GM12878 (cell line): ENCODE results near the gene RHOT1. TPM values are rescaled to one million over a fixed set of nuclear protein-coding genes. Genes with fewer than 3 reads are reported as not detected.

Experiments used
- ATAC-seq: fragments of 200-7000 bp; cut with Tn5 transposase; 3 replicates; pipeline ENCODE4 v1.9.1; 2020; ENCODE audit warnings: mild to moderate bottlenecking, moderate library complexity
- BruUV-seq: library from RNA; stranded (reverse); fragments of 400-500 nt; replicated peaks from 2 replicates; lab custom pipeline; 2021; lab: Mats Ljungman, UMichigan
- CTCF ChIA-PET: fragments of 300-600 bp; sonication (Branson Sonifier 250); formaldehyde crosslinking; extraction: SDS; loops from one replicate; lab custom pipeline; 2021; ENCODE audit warnings: inconsistent platforms; lab: Yijun Ruan, JAX
- POLR2A ChIA-PET: fragments of 350-600 bp; formaldehyde crosslinking; extraction: SDS; loops from one replicate; lab custom pipeline; 2021; ENCODE audit warnings: inconsistent platforms; lab: Charles Lee
- RAD21 ChIA-PET: fragments of 300-600 bp; sonication (Branson Sonifier 250); formaldehyde crosslinking; loops from one replicate; lab custom pipeline; 2023; ENCODE audit warnings: antibody characterized with exemption; ENCODE audit not compliant: unreplicated experiment; lab: Charles Lee
- SMC1A ChIA-PET: fragments of 300-600 bp; sonication (Branson Sonifier 250); formaldehyde crosslinking; loops from one replicate; lab custom pipeline; 2023; ENCODE audit not compliant: unreplicated experiment, uncharacterized antibody; lab: Charles Lee
- DNase-seq: peaks from one replicate; pipeline ENCODE4 v3.0.0-alpha.2; 2011; ENCODE audit warnings: low read depth, low spot score
- FAIRE-seq: peaks from 3 replicates; lab custom pipeline; 2011; peaks lifted over from hg19 to GRCh38; lab: Jason Lieb, UNC
- H2AFZ ChIP-seq: 2 replicates; pipeline ENCODE4 v1.6.0; 2011; ENCODE audit warnings: low read depth, low read length, control low read depth; ENCODE audit not compliant: control insufficient read depth
- H3K27ac ChIP-seq: 2 replicates; pipeline ENCODE4 v1.5.1; 2011; ENCODE audit warnings: control low read depth; ENCODE audit not compliant: control insufficient read depth, insufficient read depth
- H3K27me3 ChIP-seq, 2 experiments: replicated peaks in 1 of 2; 2 replicates each; pipeline versions ENCODE4 v1.6.0 to v1.6.1; 2011; ENCODE audit warnings: low read length in 1 of 2; ENCODE audit not compliant: control insufficient read depth in 2 of 2, insufficient read depth in 2 of 2
- H3K36me3 ChIP-seq, 2 experiments: 2 replicates each; pipeline ENCODE4 v1.5.1; 2011; ENCODE audit warnings: low read length in 1 of 2; ENCODE audit not compliant: control insufficient read depth in 2 of 2, insufficient read depth in 2 of 2
- H3K4me1 ChIP-seq: 2 replicates; pipeline ENCODE4 v1.6.1; 2011; ENCODE audit warnings: mild to moderate bottlenecking, low read length, moderate library complexity, mixed read lengths; ENCODE audit not compliant: control insufficient read depth, insufficient read depth
- H3K4me2 ChIP-seq: 2 replicates; pipeline ENCODE4 v1.6.0; 2011; ENCODE audit warnings: control low read depth; ENCODE audit not compliant: control insufficient read depth, insufficient read depth
- H3K4me3 ChIP-seq: fragments of 200-600 bp; sonication (generic); 2 replicates; pipeline ENCODE4 v1.5.1; 2016
- H3K79me2 ChIP-seq: 2 replicates; pipeline ENCODE4 v1.6.0; 2011; ENCODE audit warnings: low read length; ENCODE audit not compliant: control insufficient read depth, insufficient read depth
- H3K9ac ChIP-seq: 2 replicates; pipeline ENCODE4 v1.8.0; 2011; ENCODE audit warnings: low read length, control low read depth, mixed read lengths; ENCODE audit not compliant: control insufficient read depth, insufficient read depth
- H3K9me3 ChIP-seq: replicated peaks from 3 replicates; pipeline ENCODE4 v1.5.1; 2011; ENCODE audit warnings: mild to moderate bottlenecking, low read length; ENCODE audit not compliant: control insufficient read depth, insufficient read depth
- H4K20me1 ChIP-seq: 2 replicates; pipeline ENCODE4 v1.6.0; 2011; ENCODE audit not compliant: control insufficient read depth, insufficient read depth
- BCL11A ChIP-seq: IDR thresholded peaks from 2 replicates; pipeline ENCODE4 v1.6.1; 2011; ENCODE audit warnings: low read depth, low read length
- EP300 ChIP-seq, 2 experiments: fragments of 150-350 bp in 1 of 2; IDR thresholded peaks; 2 replicates each; pipeline ENCODE4 v1.6.1; 2011 to 2012; ENCODE audit warnings: low read depth in 2 of 2, low read length in 2 of 2, borderline replicate concordance in 1 of 2, improper control_type of control experiment in 1 of 2, inconsistent platforms in 1 of 2; ENCODE audit not compliant: control insufficient read depth in 1 of 2
- ETV6 ChIP-seq, 2 experiments: fragments of 450-650 bp in 1 of 2; IDR thresholded peaks in 1 of 2; conservative IDR thresholded peaks in 1 of 2; 2 replicates each; pipeline ENCODE4 v1.6.1; 2014; ENCODE audit warnings: antibody characterized with exemption in 1 of 2, borderline replicate concordance in 1 of 2, low read depth in 1 of 2, mild to moderate bottlenecking in 1 of 2, moderate library complexity in 1 of 2
- EZH2 ChIP-seq: IDR thresholded peaks from 2 replicates; pipeline ENCODE4 v1.6.1; 2012; ENCODE audit warnings: low read depth, mild to moderate bottlenecking, control low read depth, inconsistent platforms, low read length, borderline replicate concordance; ENCODE audit not compliant: control insufficient read depth
- IKZF2 ChIP-seq, 2 experiments: fragments of 450-650 bp; IDR thresholded peaks; 2 replicates each; pipeline ENCODE4 v1.6.1; 2017; ENCODE audit warnings: mild to moderate bottlenecking in 2 of 2, moderate library complexity in 2 of 2
- PAX5 ChIP-seq: IDR thresholded peaks from 2 replicates; pipeline ENCODE4 v1.6.1; 2011; ENCODE audit warnings: low read depth, low read length, borderline replicate concordance
- SPI1 ChIP-seq: IDR thresholded peaks from 2 replicates; pipeline ENCODE4 v1.6.1; 2011; ENCODE audit warnings: low read depth, mild to moderate bottlenecking, low read length, moderate library complexity, borderline replicate concordance; ENCODE audit not compliant: insufficient read depth
- TARDBP ChIP-seq: IDR thresholded peaks from 2 replicates; pipeline ENCODE4 v1.6.1; 2016; ENCODE audit warnings: borderline replicate concordance
- ZNF24 ChIP-seq: fragments of 450-650 bp; IDR thresholded peaks from 2 replicates; pipeline ENCODE4 v1.6.1; 2017; ENCODE audit warnings: antibody characterized with exemption, mild to moderate bottlenecking
- whole genome bisulfite sequencing: methylation state at CpG from one replicate; pipeline ENCODE4 v1.1.6; 2016; ENCODE audit warnings: low lambda C conversion rate; ENCODE audit not compliant: insufficient replicate concordance, insufficient coverage; ENCODE audit errors: missing lambda C conversion rate; 5-methylcytosine and 5-hydroxymethylcytosine counted together
- in situ Hi-C: fragments of 300-500 bp; cut with MboI; formaldehyde crosslinking; loops from 9 replicates; pipeline ENCODE4 v1.14.3; 2018; ENCODE audit warnings: mixed read lengths
- intact Hi-C: fragments of 100-400 bp; cut with micrococcal nuclease; formaldehyde crosslinking; loops from one replicate; pipeline ENCODE4 v1.14.2; 2022; ENCODE audit not compliant: unreplicated experiment
- polyA plus RNA-seq, 11 experiments: library from polyadenylated mRNA; depleted of rRNA in 4 of 11; unstranded in 6 of 11; stranded (reverse) in 5 of 11; fragments of >200 nt; fragmentation: Nextera tagmentation in 4 of 11; fragmentation: Illumina TruSeq in 1 of 11; extraction: Ambion mirVana in 4 of 11; extraction: Trizol in 1 of 11; gene quantifications; 1 replicate in 1 of 11; 2 replicates in 10 of 11; pipeline versions ENCODE4 v1.2.1 to v1.2.3, GENCODE V29; 2011 to 2016; ENCODE audit warnings: inconsistent platforms in 2 of 11, missing spikeins in 2 of 11, low read depth in 1 of 11
- total RNA-seq, 4 experiments: library from RNA; depleted of rRNA in 3 of 4; stranded (reverse); fragments of >200 nt in 3 of 4; fragmentation: Illumina TruSeq in 1 of 4; extraction: Trizol in 1 of 4; gene quantifications; 2 replicates each; pipeline versions ENCODE4 v1.2.1 to v1.2.3, GENCODE V29; 2013 to 2021
- TF ChIP-seq, protein P1 (sequence below): IDR thresholded peaks from 2 replicates; pipeline ENCODE4 v1.6.1; 2011; ENCODE audit warnings: borderline replicate concordance, low read depth, mild to moderate bottlenecking, moderate library complexity, mixed read lengths, low read length; ENCODE audit not compliant: insufficient read depth; ENCODE audit errors: extremely low read length
- TF ChIP-seq, protein P2 (sequence below): IDR thresholded peaks from 2 replicates; pipeline ENCODE4 v1.6.1; 2011; ENCODE audit warnings: mild to moderate bottlenecking, low read depth, low read length, moderate library complexity; ENCODE audit not compliant: insufficient replicate concordance
- TF ChIP-seq, protein P3 (sequence below): fragments of 450-650 bp; IDR thresholded peaks from 2 replicates; pipeline ENCODE4 v1.6.1; 2017; ENCODE audit warnings: mild to moderate bottlenecking, moderate library complexity
- TF ChIP-seq, protein P4 (sequence below): fragments of 150-350 bp; IDR thresholded peaks from 2 replicates; pipeline ENCODE4 v1.6.1; 2014; ENCODE audit warnings: mild to moderate bottlenecking, low read depth, low read length

Gene RHOT1
- total and polyA plus RNA-seq, 10 of the 15 experiments (the other 5 are each of a cell fraction or from before 2014, with no cell fraction given) = 13.3 to 68.2 (median 22.8) TPM

DNA sequence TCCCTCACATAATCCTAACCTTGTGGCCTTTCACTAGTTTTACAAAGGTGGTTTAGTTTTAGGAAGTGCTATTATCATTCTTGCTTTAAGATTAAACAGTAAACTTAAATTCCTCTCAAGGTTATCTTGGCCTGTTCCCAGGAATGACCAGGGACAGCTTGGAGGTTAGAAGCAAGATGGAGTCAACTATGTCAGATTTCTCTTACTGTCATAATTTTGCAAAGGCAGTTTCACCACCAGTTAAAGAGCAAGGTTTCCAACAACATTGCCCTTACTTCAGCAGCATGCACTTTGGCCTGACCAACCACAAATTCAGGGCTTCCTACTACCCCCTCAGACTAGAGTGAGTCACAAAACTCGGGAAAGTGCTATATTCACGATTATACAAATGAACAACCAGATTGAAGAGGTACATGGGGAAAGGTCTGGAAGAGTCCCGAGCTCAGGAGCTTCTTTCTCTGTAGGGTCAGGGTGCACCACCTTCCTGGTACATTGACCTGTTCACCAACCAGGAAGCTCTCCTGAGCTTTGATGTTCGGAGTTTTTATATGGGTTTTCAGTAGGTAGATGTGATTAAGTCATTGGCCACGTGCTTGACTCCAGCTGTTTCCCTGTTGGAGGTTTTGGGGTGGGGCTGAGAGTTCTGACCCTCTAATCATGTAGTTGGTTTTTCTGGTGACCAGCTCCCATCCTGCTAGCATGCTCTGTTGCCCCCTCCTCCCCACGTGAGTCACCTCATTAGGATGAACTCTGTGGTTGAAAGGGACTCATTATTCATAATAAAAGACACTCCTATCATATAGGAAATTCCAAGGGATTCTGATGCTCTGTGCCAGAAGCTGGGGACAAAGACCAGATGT lies 19.4 kb downstream of the RHOT1 start:
- Histone ChIP-seq H3K4me2 (no peak overlapping the region), H4K20me1 (no peaks in the 10 kb centered on the region; the same call in 1 of the 2 replicates), H3K79me2 (no peaks in the 10 kb centered on the region), H3K4me3 (no peak overlapping the region), H3K36me3 (peaks cover 0 to 7% of the 10 kb centered on the region in 2 experiments; a peak in 3 of 4 replicates), H3K9ac (no peak overlapping the region), H2AFZ (no peak overlapping the region), H3K9me3 (peaks cover 5% of the 10 kb centered on the region; the same call in 2 of the 3 replicates), H3K4me1 (no peaks in the 10 kb centered on the region), H3K27me3 (no peaks in the 10 kb centered on the region), H3K27ac (no peak overlapping the region)
- ATAC-seq = no peak
- no peak for DNase-seq
- ChIA-PET RAD21 (no interaction called here), POLR2A (interaction anchor here (0.6 kb wide), 1 partner anchor 926 kb away, joined by 3 read pairs; no protein-coding TSS in a partner anchor), CTCF (no interaction called here), SMC1A (interaction anchor here (0.6 to 1.0 kb wide), 2 partner anchors 21 to 65 kb away, joined by 3 to 4 read pairs; no protein-coding TSS in a partner anchor)
- WGBS = 62% methylated on average over 6 of the region's 6 CpGs
- intact Hi-C loops (no loop called here), in situ Hi-C loops (no loop called here)
- no TSS peak for BruUV-seq
- FAIRE-seq = no peak
- no peak for TF ChIP-seq TARDBP
- TF ChIP-seq BCL11A = no peak
- TF ChIP-seq PAX5 = no peak
- TF ChIP-seq, protein P1, sequence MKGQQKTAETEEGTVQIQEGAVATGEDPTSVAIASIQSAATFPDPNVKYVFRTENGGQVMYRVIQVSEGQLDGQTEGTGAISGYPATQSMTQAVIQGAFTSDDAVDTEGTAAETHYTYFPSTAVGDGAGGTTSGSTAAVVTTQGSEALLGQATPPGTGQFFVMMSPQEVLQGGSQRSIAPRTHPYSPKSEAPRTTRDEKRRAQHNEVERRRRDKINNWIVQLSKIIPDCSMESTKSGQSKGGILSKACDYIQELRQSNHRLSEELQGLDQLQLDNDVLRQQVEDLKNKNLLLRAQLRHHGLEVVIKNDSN = no peak
- no peak for TF ChIP-seq EP300 (IDR thresholded peaks at IDR 0.05; ENCODE audit: borderline replicate concordance in 1 of 2, control insufficient read depth in 1 of 2, low read depth in 2 of 2, low read length in 2 of 2)
- TF ChIP-seq, protein P2, sequence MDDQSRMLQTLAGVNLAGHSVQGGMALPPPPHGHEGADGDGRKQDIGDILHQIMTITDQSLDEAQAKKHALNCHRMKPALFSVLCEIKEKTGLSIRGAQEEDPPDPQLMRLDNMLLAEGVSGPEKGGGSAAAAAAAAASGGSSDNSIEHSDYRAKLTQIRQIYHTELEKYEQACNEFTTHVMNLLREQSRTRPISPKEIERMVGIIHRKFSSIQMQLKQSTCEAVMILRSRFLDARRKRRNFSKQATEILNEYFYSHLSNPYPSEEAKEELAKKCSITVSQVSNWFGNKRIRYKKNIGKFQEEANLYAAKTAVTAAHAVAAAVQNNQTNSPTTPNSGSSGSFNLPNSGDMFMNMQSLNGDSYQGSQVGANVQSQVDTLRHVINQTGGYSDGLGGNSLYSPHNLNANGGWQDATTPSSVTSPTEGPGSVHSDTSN = no peak
- no peak for TF ChIP-seq SPI1
- TF ChIP-seq, protein P3, sequence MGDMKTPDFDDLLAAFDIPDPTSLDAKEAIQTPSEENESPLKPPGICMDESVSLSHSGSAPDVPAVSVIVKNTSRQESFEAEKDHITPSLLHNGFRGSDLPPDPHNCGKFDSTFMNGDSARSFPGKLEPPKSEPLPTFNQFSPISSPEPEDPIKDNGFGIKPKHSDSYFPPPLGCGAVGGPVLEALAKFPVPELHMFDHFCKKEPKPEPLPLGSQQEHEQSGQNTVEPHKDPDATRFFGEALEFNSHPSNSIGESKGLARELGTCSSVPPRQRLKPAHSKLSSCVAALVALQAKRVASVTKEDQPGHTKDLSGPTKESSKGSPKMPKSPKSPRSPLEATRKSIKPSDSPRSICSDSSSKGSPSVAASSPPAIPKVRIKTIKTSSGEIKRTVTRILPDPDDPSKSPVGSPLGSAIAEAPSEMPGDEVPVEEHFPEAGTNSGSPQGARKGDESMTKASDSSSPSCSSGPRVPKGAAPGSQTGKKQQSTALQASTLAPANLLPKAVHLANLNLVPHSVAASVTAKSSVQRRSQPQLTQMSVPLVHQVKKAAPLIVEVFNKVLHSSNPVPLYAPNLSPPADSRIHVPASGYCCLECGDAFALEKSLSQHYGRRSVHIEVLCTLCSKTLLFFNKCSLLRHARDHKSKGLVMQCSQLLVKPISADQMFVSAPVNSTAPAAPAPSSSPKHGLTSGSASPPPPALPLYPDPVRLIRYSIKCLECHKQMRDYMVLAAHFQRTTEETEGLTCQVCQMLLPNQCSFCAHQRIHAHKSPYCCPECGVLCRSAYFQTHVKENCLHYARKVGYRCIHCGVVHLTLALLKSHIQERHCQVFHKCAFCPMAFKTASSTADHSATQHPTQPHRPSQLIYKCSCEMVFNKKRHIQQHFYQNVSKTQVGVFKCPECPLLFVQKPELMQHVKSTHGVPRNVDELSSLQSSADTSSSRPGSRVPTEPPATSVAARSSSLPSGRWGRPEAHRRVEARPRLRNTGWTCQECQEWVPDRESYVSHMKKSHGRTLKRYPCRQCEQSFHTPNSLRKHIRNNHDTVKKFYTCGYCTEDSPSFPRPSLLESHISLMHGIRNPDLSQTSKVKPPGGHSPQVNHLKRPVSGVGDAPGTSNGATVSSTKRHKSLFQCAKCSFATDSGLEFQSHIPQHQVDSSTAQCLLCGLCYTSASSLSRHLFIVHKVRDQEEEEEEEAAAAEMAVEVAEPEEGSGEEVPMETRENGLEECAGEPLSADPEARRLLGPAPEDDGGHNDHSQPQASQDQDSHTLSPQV = no peak
- no peak for TF ChIP-seq IKZF2 (IDR thresholded peaks at IDR 0.05)
- TF ChIP-seq, protein P4, sequence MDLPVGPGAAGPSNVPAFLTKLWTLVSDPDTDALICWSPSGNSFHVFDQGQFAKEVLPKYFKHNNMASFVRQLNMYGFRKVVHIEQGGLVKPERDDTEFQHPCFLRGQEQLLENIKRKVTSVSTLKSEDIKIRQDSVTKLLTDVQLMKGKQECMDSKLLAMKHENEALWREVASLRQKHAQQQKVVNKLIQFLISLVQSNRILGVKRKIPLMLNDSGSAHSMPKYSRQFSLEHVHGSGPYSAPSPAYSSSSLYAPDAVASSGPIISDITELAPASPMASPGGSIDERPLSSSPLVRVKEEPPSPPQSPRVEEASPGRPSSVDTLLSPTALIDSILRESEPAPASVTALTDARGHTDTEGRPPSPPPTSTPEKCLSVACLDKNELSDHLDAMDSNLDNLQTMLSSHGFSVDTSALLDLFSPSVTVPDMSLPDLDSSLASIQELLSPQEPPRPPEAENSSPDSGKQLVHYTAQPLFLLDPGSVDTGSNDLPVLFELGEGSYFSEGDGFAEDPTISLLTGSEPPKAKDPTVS = no peak
- TF ChIP-seq ZNF24 = no peak
- no peak for TF ChIP-seq ETV6 (conservative IDR thresholded peaks at IDR 0.05 in 1 of 2, IDR thresholded peaks at IDR 0.05 in 1 of 2; ENCODE audit: borderline replicate concordance in 1 of 2, low read depth in 1 of 2)
- no peak for TF ChIP-seq EZH2
